Retinal pigment epithelial cell (primary cell): Measurements from ENCODE around the gene C14orf93.

ENCODE experiments used
- DNase-seq: peaks from one replicate; pipeline ENCODE4 v3.0.0-alpha.2; 2010; ENCODE audit warnings: low read depth
- H3K4me3 ChIP-seq: 2 replicates; pipeline ENCODE4 v1.5.1; 2011; ENCODE audit warnings: mild to moderate bottlenecking, low read length, control low read depth, moderate library complexity
- CTCF ChIP-seq: conservative IDR thresholded peaks from 2 replicates; pipeline ENCODE4 v1.5.1; 2011; ENCODE audit warnings: low read depth, low read length, control low read depth, inconsistent platforms

The C14orf93 gene

GRCh38 chr14:23043754-23044153 lies 33.8 kb upstream of the C14orf93 start:
- no peak overlapping the region for H3K4me3 ChIP-seq
- no peak for TF ChIP-seq CTCF
- DNase-seq: no peak

GRCh38 chr14:23043145-23043544 lies 33.2 kb upstream of the C14orf93 start:
- TF ChIP-seq CTCF: no peak
- DNase-seq: no peak
- no peak overlapping the region for H3K4me3 ChIP-seq

- no peak for TF ChIP-seq CTCF
- no peak for DNase-seq
- H3K4me3 ChIP-seq: no peak within 1 kb of the TSS
Measured at GRCh38 chr14:23042162-23042965, 32.4 kb upstream of the C14orf93 start, which contains the start of gene PSMB11. Gene PSMB11 (plus strand): TSS chr14:23042212. CDS start chr14:23042226, 14 bp downstream.

- no peak for TF ChIP-seq CTCF
- no peak overlapping the region for H3K4me3 ChIP-seq
- no peak for DNase-seq
Measured at GRCh38 chr14:23041729-23042128, 31.8 kb upstream of the C14orf93 start.

- no peak for DNase-seq
- no peak overlapping the region for H3K4me3 ChIP-seq
- TF ChIP-seq CTCF: no peak
Measured at GRCh38 chr14:23040100-23040499, 30.2 kb upstream of the C14orf93 start.

- H3K4me3 ChIP-seq: peak overlapping the region; percentile 98
- DNase-seq: no peak
- no peak for TF ChIP-seq CTCF
Measured at GRCh38 chr14:23035303-23036144, 25.6 kb upstream of the C14orf93 start.
